HepG2 (cell line): ENCODE measurements around the gene VWCE.

Experiments used
- CTCF ChIP-seq: sonication (generic); formaldehyde crosslinking; IDR thresholded peaks from 2 replicates; pipeline ENCODE4 v1.5.0; 2020; ENCODE audit warnings: mild to moderate bottlenecking, missing genetic modification reagents, moderate library complexity
- ETV5 ChIP-seq: IDR thresholded peaks from 2 replicates; pipeline ENCODE4 v1.6.1; 2018; ENCODE audit warnings: missing biosample characterization, missing genetic modification reagents, inconsistent platforms, borderline replicate concordance
- POLR2A ChIP-seq, 2 experiments: IDR thresholded peaks; 2 replicates each; pipeline ENCODE4 v1.6.1; 2011; ENCODE audit warnings: low read depth in 2 of 2, low read length in 2 of 2, mild to moderate bottlenecking in 1 of 2, moderate library complexity in 1 of 2; ENCODE audit not compliant: insufficient read depth in 1 of 2
- SETDB1 ChIP-seq: sonication (generic); formaldehyde crosslinking; IDR thresholded peaks from 2 replicates; pipeline ENCODE4 v1.5.1; 2020; ENCODE audit warnings: missing genetic modification reagents, mild to moderate bottlenecking, borderline replicate concordance
- ZBTB7A ChIP-seq: sonication (generic); formaldehyde crosslinking; IDR thresholded peaks from 2 replicates; pipeline ENCODE4 v1.8.0; 2022; ENCODE audit warnings: mild to moderate bottlenecking, missing genetic modification reagents
- ZNF574 ChIP-seq: sonication (generic); formaldehyde crosslinking; IDR thresholded peaks from 2 replicates; pipeline ENCODE4 v1.4.0; 2020; ENCODE audit warnings: missing genetic modification reagents
- ZNF776 ChIP-seq: sonication (generic); formaldehyde crosslinking; IDR thresholded peaks from 2 replicates; pipeline ENCODE4 v1.4.0; 2020; ENCODE audit warnings: mild to moderate bottlenecking, missing genetic modification reagents

GRCh38 chr11:61277186-61278000, 17.7 kb downstream of the VWCE start:
- TF ChIP-seq ZNF776 (no peak), SETDB1 (no peak), POLR2A (IDR thresholded peaks at IDR 0.05; ENCODE audit: insufficient read depth in 1 of 2, low read depth in 2 of 2, low read length in 2 of 2) (no peak), CTCF (no peak), ZNF574 (CRISPR knock-in tag) (no peak), ETV5 (CRISPR knock-in tag) (no peak), ZBTB7A (CRISPR knock-in tag) (no peak)
